HCT116 (cell line): ENCODE results near the gene AAK1. TPM values are rescaled to one million over a fixed set of nuclear protein-coding genes. Genes with fewer than 3 reads are reported as not detected.

Experiments
- ATAC-seq: fragments of 200-7000 bp; cut with Tn5 transposase; 2 replicates; pipeline ENCODE4 v1.9.1; 2020; ENCODE audit warnings: mild to moderate bottlenecking, moderate library complexity
- BruUV-seq: library from RNA; stranded (reverse); fragments of 400-500 nt; replicated peaks from 2 replicates; lab custom pipeline; 2021; lab: Mats Ljungman, UMichigan
- CTCF ChIA-PET: fragments of 300-600 bp; sonication (Branson Sonifier 250); formaldehyde crosslinking; loops from one replicate; lab custom pipeline; 2021; ENCODE audit warnings: antibody characterized with exemption; lab: Charles Lee
- POLR2A ChIA-PET: fragments of 300-600, 350-600 bp; sonication (Branson Sonifier 250); formaldehyde crosslinking; loops from one replicate; lab custom pipeline; 2021; ENCODE audit warnings: antibody characterized with exemption; lab: Charles Lee
- RAD21 ChIA-PET, 2 experiments: fragments of 300-600 bp; sonication (Branson Sonifier 250); formaldehyde crosslinking; loops; one replicate each; lab custom pipeline; 2023; ENCODE audit warnings: low total read pairs in 2 of 2; ENCODE audit not compliant: uncharacterized antibody in 2 of 2, unreplicated experiment in 2 of 2, low non-redundant PET in 1 of 2; lab: Charles Lee
- DNase-seq: peaks from one replicate; pipeline ENCODE4 v3.0.0-alpha.2; 2010; ENCODE audit warnings: low read depth, low spot score
- H2AFZ ChIP-seq: fragments of 200-600 bp; shearing (Covaris generic), sonication (generic); 2 replicates; pipeline ENCODE4 v1.6.1; 2017; ENCODE audit warnings: low read depth, mixed run types, mixed read lengths, antibody characterized with exemption, low read length; ENCODE audit not compliant: poor library complexity, severe bottlenecking
- H3K27ac ChIP-seq: 2 replicates; pipeline ENCODE4 v1.5.1; 2012; ENCODE audit warnings: low read depth, low read length
- H3K27me3 ChIP-seq: fragments of 200-600 bp; sonication (generic); 2 replicates; pipeline ENCODE4 v1.6.1; 2016; ENCODE audit warnings: mixed run types, low read length, mixed read lengths; ENCODE audit not compliant: insufficient read depth
- H3K36me3 ChIP-seq, 2 experiments: fragments of 200-500 bp in 1 of 2; fragments of 200-600 bp in 1 of 2; sonication (Bioruptor generic) in 1 of 2; sonication (generic) in 1 of 2; 2 replicates each; pipeline versions ENCODE4 v1.5.1 to v1.6.1; 2014 to 2016; ENCODE audit warnings: low read length in 2 of 2, inconsistent platforms in 1 of 2, mixed read lengths in 1 of 2, mixed run types in 1 of 2; ENCODE audit not compliant: insufficient read depth in 2 of 2, control insufficient read depth in 1 of 2
- H3K4me1 ChIP-seq, 2 experiments: fragments of 200-600 bp in 1 of 2; sonication (generic) in 1 of 2; 2 replicates each; pipeline versions ENCODE4 v1.5.1 to v1.6.1; 2012 to 2017; ENCODE audit warnings: low read length in 2 of 2, inconsistent platforms in 1 of 2, mild to moderate bottlenecking in 1 of 2, mixed read lengths in 1 of 2, mixed run types in 1 of 2, moderate library complexity in 1 of 2; ENCODE audit not compliant: insufficient read depth in 2 of 2, control insufficient read depth in 1 of 2
- H3K4me2 ChIP-seq: fragments of 200-600 bp; sonication (generic); 2 replicates; pipeline ENCODE4 v1.6.1; 2017; ENCODE audit warnings: mixed run types, low read length, mixed read lengths
- H3K4me3 ChIP-seq, 2 experiments: fragments of 200-600 bp in 1 of 2; sonication (generic) in 1 of 2; replicated peaks in 1 of 2; 2 replicates each; pipeline ENCODE4 v1.5.1; 2011 to 2016; ENCODE audit warnings: low read length in 2 of 2, control low read depth in 1 of 2, low read depth in 1 of 2, mild to moderate bottlenecking in 1 of 2, mixed read lengths in 1 of 2, mixed run types in 1 of 2
- H3K79me2 ChIP-seq: fragments of 200-600 bp; sonication (generic); 2 replicates; pipeline ENCODE4 v1.6.1; 2017; ENCODE audit warnings: mild to moderate bottlenecking, mixed run types, low read length, moderate library complexity, mixed read lengths; ENCODE audit not compliant: insufficient read depth
- H3K9ac ChIP-seq: fragments of 200-600 bp; sonication (generic); 2 replicates; pipeline ENCODE4 v1.6.1; 2016; ENCODE audit warnings: low read length, mixed read lengths
- H3K9me2 ChIP-seq: fragments of 200-600 bp; sonication (generic), shearing (Covaris generic); 2 replicates; pipeline ENCODE4 v1.6.1; 2017; ENCODE audit warnings: mixed run types, mild to moderate bottlenecking, moderate library complexity; ENCODE audit not compliant: insufficient read depth
- H3K9me3 ChIP-seq, 2 experiments: fragments of 200-500 bp in 1 of 2; fragments of 200-600 bp in 1 of 2; sonication (Bioruptor generic) in 1 of 2; sonication (generic) in 1 of 2; 2 replicates each; pipeline ENCODE4 v1.6.1; 2014 to 2017; ENCODE audit warnings: low read length in 2 of 2, mixed read lengths in 2 of 2, inconsistent platforms in 1 of 2, low read depth in 1 of 2, mild to moderate bottlenecking in 1 of 2, mixed run types in 1 of 2, moderate library complexity in 1 of 2; ENCODE audit not compliant: control insufficient read depth in 1 of 2, insufficient read depth in 1 of 2
- H4K20me1 ChIP-seq: fragments of 200-600 bp; sonication (generic), shearing (Covaris generic); 2 replicates; pipeline ENCODE4 v1.6.1; 2017; ENCODE audit warnings: mixed run types, mild to moderate bottlenecking, moderate library complexity; ENCODE audit not compliant: insufficient read depth
- CBX3 ChIP-seq: IDR thresholded peaks from 2 replicates; pipeline ENCODE4 v1.6.1; 2012; ENCODE audit warnings: low read depth
- CEBPB ChIP-seq: IDR thresholded peaks from 2 replicates; pipeline ENCODE4 v1.6.1; 2012; ENCODE audit warnings: low read depth
- EGR1 ChIP-seq: IDR thresholded peaks from 2 replicates; pipeline ENCODE4 v1.6.1; 2012; ENCODE audit warnings: low read depth
- JUND ChIP-seq: IDR thresholded peaks from 2 replicates; pipeline ENCODE4 v1.6.1; 2012
- SP1 ChIP-seq: IDR thresholded peaks from 2 replicates; pipeline ENCODE4 v1.6.1; 2012; ENCODE audit warnings: low read depth
- SRF ChIP-seq: IDR thresholded peaks from 2 replicates; pipeline ENCODE4 v1.6.1; 2012; ENCODE audit warnings: low read depth
- ZNF274 ChIP-seq: fragments of 200-500 bp; sonication (Bioruptor generic); IDR thresholded peaks from 2 replicates; pipeline ENCODE4 v1.6.1; 2014; ENCODE audit warnings: mild to moderate bottlenecking, low read depth, low read length, inconsistent platforms
- intact Hi-C: fragments of 100-400 bp; cut with micrococcal nuclease; formaldehyde crosslinking; loops from 2 replicates; pipeline ENCODE4 v1.10.0; 2022
- total RNA-seq: library from RNA; stranded (reverse); gene quantifications from one replicate; pipeline ENCODE4 v1.2.1, GENCODE V29; 2021; ENCODE audit not compliant: unreplicated experiment
- TF ChIP-seq, protein P1 (sequence below): IDR thresholded peaks from 2 replicates; pipeline ENCODE4 v1.6.1; 2012; ENCODE audit warnings: low read depth
- TF ChIP-seq, protein P2 (sequence below): IDR thresholded peaks from 2 replicates; pipeline ENCODE4 v1.6.1; 2012
- TF ChIP-seq, protein P3 (sequence below): IDR thresholded peaks from 2 replicates; pipeline ENCODE4 v1.6.1; 2012

AAK1 gene
- total RNA-seq, 1 experiment from 2014 or later, result 32.0 TPM

DNA sequence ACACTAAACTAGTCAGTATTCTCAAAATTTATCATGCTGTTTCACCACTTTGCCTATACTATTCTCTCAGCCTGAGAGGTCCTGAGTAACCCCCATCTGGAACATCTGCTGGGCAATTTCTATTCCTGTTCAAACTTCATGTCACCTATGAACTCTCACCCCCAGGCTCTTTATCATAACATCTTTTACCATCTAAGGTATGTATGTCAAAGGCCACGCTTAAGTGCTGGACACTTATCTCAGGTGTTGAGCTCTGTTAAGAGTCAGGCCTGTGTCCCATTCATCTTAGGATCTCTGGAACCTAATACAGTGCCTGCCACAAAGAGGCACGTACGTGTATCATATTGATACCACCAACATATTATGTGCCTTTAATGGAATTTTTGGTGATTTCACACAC lies 4.9 kb downstream of the AAK1 start:
- peaks cover 18% of the 10 kb centered on the region; the same call in 1 of the 2 replicates for H3K79me2 ChIP-seq
- no peaks in the 10 kb centered on the region for H3K27me3 ChIP-seq
- ChIA-PET RAD21 (no interaction called here), POLR2A (interaction anchor here (0.9 kb wide), 1 partner anchor 9 kb away, joined by 4 read pairs; no protein-coding TSS in a partner anchor), CTCF (no interaction called here)
- H3K4me1 ChIP-seq, result peaks cover 4 to 8% of the 10 kb centered on the region in 2 experiments; a peak in 3 of 4 replicates
- BruUV-seq, result no TSS peak
- DNase-seq (no peak), ATAC-seq (no peak)
- H4K20me1 ChIP-seq, result no peaks in the 10 kb centered on the region
- no peaks in the 10 kb centered on the region for H3K9me3 ChIP-seq
- H2AFZ ChIP-seq, result no peak overlapping the region
- H3K9ac ChIP-seq, result no peak overlapping the region
- H3K27ac ChIP-seq, result no peak overlapping the region
- intact Hi-C loops, result no loop called here
- no peaks in the 10 kb centered on the region for H3K36me3 ChIP-seq
- TF ChIP-seq CBX3 (no peak), SP1 (no peak), EGR1 (no peak), SRF (no peak), JUND (no peak), CEBPB (no peak), ZNF274 (no peak)
- TF ChIP-seq, protein P1, sequence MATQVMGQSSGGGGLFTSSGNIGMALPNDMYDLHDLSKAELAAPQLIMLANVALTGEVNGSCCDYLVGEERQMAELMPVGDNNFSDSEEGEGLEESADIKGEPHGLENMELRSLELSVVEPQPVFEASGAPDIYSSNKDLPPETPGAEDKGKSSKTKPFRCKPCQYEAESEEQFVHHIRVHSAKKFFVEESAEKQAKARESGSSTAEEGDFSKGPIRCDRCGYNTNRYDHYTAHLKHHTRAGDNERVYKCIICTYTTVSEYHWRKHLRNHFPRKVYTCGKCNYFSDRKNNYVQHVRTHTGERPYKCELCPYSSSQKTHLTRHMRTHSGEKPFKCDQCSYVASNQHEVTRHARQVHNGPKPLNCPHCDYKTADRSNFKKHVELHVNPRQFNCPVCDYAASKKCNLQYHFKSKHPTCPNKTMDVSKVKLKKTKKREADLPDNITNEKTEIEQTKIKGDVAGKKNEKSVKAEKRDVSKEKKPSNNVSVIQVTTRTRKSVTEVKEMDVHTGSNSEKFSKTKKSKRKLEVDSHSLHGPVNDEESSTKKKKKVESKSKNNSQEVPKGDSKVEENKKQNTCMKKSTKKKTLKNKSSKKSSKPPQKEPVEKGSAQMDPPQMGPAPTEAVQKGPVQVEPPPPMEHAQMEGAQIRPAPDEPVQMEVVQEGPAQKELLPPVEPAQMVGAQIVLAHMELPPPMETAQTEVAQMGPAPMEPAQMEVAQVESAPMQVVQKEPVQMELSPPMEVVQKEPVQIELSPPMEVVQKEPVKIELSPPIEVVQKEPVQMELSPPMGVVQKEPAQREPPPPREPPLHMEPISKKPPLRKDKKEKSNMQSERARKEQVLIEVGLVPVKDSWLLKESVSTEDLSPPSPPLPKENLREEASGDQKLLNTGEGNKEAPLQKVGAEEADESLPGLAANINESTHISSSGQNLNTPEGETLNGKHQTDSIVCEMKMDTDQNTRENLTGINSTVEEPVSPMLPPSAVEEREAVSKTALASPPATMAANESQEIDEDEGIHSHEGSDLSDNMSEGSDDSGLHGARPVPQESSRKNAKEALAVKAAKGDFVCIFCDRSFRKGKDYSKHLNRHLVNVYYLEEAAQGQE, result no peak
- TF ChIP-seq, protein P2, sequence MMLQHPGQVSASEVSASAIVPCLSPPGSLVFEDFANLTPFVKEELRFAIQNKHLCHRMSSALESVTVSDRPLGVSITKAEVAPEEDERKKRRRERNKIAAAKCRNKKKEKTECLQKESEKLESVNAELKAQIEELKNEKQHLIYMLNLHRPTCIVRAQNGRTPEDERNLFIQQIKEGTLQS, result no peak
- TF ChIP-seq, protein P3, sequence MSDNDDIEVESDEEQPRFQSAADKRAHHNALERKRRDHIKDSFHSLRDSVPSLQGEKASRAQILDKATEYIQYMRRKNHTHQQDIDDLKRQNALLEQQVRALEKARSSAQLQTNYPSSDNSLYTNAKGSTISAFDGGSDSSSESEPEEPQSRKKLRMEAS, result no peak
- no peaks in the 10 kb centered on the region for H3K9me2 ChIP-seq
- H3K4me3 ChIP-seq, result no peak overlapping the region
- H3K4me2 ChIP-seq, result no peak overlapping the region
